DND-41 (cell line): ENCODE measurements around the gene TTC39B.

Experiments
- CTCF ChIP-seq: IDR thresholded peaks from 2 replicates; pipeline ENCODE4 v1.5.1; 2012; ENCODE audit warnings: borderline replicate concordance, low read length, moderate library complexity, mild to moderate bottlenecking; ENCODE audit not compliant: poor library complexity, severe bottlenecking; ENCODE audit errors: extremely low read depth
- EZH2 ChIP-seq: IDR thresholded peaks from 3 replicates; pipeline ENCODE4 v1.6.1; 2012; ENCODE audit warnings: borderline replicate concordance, low read depth, mild to moderate bottlenecking, moderate library complexity, low read length, inconsistent platforms; ENCODE audit not compliant: severe bottlenecking

GRCh38 chr9:15308511-15308910 is 1.5 kb upstream of the TTC39B start:
- TF ChIP-seq CTCF (no peak), EZH2 (no peak)
